ENCODE measurements around the gene GARIN5B.
"Not testable (repeated sequence)": the region's sequence is repeated elsewhere in the genome, so short reads cannot be mapped to it uniquely, and the experiment has no call there.

GARIN5B gene

DNA sequence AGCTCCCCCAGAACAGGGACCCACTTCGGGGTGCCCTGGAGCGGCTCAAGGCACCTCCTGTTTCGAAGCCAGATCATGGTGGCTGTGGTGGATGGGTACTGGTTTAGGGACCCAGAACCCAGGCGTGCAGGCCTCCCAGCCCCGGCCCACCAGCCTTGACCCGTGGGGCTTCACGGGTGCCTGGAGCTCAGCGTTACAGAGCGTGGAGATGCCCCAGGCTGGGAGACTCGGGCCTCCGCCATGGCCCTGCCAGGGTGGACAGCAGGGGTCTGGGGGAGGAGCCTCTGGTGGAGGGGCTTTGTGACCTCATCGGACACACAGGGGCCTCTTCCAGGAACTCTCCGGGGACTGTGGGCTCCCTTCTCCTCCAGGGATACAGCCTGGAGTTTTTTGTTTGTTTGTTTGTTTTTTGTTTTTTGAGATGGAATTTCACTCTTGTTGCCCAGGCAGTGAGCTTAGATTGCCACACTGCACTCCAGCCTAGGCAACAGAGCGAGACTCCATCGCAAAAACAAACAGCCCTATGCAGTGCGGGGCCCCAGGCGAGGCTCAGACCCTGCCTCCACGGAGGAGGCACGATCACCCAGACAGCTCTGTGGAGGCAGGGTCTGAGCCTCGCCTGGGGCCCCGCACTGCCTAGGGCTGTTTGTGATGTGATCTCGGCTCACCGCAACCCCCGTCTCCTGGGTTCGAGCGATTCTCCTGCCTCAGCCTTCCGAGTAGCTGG is at the start of gene GARIN5B:
Gene GARIN5B, minus strand, starts transcription at position 271 of the 727 bp plus-strand sequence. Its CDS starts 194 bp downstream, at position 77.
- no peak for DNase-seq

- no peak for DNase-seq
Measured at GRCh38 chr19:55410168-55410567, 47.1 kb upstream of the GARIN5B start.

GRCh38 chr19:55409179-55409578 is 46.1 kb upstream of the GARIN5B start:
- DNase-seq = not testable (repeated sequence)

DNA sequence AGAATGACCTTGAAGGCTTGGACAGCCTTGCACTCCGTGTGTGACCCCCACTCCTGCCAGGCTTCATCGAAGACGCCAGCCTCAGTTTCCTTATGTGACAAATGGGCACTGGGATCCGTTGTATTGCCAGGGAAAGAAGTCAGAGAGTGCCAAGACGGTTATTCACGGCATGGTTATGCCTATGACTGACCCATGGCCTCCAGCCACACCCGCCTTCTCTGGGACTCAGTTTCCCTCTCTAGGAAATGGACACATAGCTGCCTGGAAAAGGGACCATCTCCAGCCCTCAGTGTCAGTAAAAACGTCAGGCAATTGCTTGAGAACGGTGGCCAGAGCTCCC is 45.4 kb upstream of the GARIN5B start:
- DNase-seq = no peak

- peak; percentile 99 for DNase-seq
Measured at GRCh38 chr19:55407800-55408532, 44.9 kb upstream of the GARIN5B start.

GRCh38 chr19:55407550-55407799 is 44.4 kb upstream of the GARIN5B start, which contains the start of gene UBE2S:
Gene UBE2S, minus strand, starts transcription at chr19:55407788. Its CDS starts 199 bp downstream, at chr19:55407589.
- not testable (repeated sequence) for DNase-seq

GRCh38 chr19:55406826-55407549 is 43.9 kb upstream of the GARIN5B start:
- DNase-seq = peak; percentile 66

GRCh38 chr19:55406091-55406825 is 43.2 kb upstream of the GARIN5B start:
- no peak for DNase-seq

- no peak for DNase-seq
Measured at GRCh38 chr19:55405638-55406037, 42.6 kb upstream of the GARIN5B start.

DNA sequence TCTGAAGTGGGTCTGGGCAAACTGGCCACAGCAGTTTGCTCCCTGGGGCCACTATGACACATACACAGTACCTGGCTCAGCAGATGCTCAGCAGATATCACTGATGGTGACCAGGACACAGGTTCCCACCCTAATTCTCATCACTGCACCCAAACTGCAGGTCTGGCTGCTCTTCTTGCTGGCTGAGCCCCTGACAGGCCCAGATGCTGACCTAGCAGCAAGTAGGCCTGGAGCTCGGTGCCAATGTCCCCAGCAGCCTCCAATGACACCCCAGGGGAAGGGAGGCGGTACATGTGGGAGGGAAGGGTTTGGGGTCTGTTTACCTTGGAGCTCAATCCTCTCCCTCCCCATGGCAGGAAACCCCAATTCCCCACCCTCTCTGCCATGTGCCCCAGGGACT is 39.4 kb upstream of the GARIN5B start:
- DNase-seq = no peak

GRCh38 chr19:55401390-55401789 is 38.3 kb upstream of the GARIN5B start:
- DNase-seq = not testable (repeated sequence)

DNA sequence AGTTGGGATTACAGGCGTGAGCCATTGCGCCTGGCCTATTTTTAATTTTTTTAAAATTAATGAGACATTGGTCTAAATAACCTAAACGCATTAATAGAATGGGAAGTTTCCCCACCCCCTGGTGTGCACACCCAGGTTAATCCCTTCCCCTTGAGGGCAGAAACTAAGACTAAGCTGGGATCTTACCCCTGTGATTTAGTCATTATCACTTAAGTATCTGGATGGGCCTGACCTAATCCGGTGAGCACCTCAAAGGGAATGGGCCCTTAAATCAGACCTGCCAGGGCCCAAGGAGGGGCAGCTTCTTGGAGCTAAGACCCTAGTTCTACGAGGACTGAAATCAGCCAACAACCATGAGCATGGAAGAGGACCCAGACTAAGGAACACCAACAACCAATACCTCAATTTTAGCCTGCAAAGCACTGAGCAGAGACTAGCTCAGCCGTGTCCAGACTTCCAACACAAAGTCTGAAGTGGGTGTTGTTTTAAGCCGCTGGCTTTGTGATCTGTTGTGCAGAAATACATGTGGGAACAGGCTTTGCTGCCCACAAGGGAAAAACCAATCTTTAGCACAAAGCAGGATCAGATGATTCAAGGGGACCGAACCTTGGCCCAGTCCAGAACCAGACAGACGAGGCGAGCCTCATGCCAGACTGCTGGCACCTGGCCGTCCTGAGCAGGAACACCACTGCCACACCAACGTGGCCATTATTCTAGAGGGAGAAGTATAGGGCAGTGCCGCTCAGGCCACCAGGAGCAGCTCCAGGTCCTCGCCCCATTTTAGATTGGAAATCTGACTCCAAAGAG is 37.4 kb upstream of the GARIN5B start:
- DNase-seq = no peak

DNA sequence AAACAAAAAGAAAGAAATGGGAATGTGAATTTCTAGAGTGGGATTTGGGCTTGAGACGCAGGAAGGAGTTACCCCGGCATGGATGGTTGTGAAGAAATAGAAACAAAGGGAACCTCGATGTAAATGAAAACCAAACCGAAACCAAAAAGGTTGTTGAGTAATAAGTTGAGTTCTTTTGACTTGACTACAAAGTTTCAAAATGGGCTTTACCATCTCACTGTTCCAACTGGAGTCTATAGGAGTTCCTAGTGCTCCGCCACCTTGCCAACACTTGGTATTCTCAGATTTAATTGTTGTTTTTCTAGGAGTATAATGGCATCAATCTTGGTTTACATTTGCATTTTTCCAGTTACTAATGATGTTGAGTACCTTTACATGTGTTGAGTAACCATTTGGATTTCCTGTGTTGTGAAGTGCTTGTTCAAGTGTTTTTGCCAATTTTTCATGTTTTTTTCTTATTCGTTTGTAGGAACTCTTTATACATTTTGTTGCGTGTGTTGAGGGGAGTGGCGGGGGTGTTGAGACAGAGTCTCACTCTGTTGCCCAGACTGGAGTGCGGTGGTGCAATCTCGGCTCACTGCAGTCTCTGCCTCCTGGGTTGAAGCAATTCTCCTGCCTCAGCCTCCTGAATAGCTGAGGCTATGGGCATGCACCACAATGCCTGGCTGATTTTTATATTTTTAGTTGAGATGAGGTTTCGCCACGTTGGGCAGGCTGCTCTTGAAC is 35.3 kb upstream of the GARIN5B start:
- no peak for DNase-seq

DNA sequence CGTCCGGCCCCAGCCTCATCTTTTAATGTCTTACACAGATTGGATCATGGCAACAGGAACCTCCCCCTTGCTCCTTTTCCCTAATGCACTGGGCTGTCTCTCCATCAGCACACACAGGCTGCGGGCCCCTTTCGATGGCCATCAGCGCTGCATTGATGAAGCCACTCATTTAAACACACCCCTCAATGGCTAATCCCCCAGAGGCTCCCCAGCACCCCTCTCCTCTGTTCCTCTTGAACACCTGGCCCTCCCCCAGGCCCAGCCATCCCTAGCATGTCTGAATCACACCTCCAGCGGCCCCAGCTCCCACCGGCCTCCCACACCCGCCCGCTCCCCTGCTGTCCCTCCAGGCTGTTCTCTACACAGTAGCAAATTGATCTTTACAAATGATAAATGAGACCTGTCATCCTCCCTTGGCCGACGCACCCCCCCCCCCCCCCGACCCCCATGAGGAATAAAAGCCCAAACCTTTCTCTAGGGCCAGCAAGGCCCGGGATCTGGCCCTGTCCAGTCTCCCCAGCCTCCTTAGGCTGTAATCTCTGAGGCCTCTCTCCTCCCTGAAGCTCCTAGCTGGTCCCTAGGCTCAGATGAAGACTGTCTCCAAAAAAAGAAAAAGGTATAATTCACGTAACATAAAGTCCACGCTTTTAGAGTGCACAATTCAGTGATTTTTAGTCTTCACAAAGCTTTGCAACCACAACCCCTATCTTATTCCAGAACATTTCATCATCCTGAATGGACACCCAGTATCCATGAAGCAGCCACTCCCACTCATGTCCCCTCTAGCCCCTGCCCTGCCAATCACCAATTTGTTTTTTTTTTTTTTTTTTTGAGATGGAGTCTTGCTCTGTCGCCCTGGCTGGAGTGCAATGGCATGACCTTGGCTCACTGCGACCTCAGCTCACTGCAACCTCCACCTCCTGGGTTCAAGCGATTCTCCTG is 30.0 kb upstream of the GARIN5B start:
- DNase-seq = no peak

GRCh38 chr19:55391702-55392615 is 28.9 kb upstream of the GARIN5B start:
- DNase-seq = no peak

DNA sequence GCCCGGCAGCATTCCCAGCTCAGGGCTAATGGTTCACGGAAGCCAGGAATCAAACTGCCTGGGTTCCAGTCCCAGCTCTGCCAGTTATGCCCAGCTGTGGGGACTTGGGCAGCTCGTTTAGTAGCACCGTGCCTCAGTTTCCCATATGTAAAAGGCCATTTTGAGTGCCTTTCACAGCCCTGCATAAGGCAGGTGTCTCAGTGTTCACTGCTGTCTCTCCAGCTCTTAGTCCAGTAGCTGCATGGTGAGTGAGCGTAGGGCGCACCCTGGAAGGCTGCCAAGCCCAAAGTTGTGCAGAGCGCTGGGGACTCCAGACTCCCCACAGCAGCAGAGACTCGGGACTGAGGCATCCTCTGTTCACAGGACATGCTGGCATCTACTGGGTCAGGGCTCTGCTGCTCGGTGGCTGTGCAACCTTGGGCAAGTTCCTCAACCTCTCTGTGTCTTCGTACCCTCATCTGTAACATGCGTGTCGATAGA is 28.2 kb upstream of the GARIN5B start:
- no peak for DNase-seq

GRCh38 chr19:55390461-55390880 is 27.4 kb upstream of the GARIN5B start:
- DNase-seq = no peak

DNA sequence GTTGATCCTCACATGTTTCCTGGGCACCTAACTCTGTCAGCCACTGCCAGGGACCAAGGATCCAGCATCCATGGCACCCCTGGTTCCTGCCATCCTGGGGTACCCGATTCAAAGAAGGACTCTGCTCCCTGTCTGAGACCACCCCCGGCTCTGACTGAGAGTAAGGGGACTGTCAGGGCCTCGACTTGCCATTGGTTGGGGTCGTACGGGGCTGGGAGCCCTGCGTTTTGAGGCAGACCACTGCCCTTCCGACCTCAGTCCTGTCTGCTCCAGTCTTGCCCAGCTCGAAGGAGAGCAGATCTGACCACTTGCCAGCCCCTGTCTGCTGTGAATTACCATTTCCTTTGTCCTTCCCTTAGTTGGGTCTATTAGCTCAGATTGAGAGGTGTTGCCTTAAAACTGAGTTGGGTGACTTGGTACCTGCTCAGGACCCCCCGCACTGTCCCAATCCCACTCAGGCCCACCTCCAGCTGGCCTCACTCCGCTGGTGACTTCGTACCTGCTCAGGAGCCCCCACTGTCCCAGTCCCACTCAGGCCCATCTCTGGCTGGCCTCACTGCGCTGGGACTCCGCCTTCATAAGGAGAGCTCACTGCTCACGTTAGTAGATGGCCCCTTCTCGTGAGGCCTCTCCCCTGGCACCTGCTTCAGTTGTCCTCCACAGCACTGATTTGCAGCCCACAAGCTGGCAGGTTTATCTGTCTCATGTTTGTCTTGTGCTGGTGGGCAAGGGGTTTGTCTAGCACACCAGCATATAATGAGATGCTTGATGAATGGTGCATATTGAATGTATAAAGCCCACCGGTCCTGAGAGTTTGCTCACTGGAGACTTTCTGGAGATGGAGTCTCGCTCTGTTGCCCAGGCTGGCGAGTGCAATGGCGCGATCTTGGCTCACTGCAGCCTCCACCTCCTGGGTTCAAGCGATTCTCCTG is 26.6 kb upstream of the GARIN5B start:
- DNase-seq = no peak
